DOHH2 (cell line): ENCODE results near the gene HDLBP.

Experiments
- H3F3A ChIP-seq: fragments of 200-600 bp; sonication (generic), shearing (Covaris generic); 2 replicates; pipeline ENCODE4 v1.6.0; 2016; ENCODE audit warnings: antibody characterized with exemption, mild to moderate bottlenecking; ENCODE audit not compliant: control insufficient read depth, insufficient read depth
- H3K27ac ChIP-seq: fragments of 200-600 bp; sonication (generic); 2 replicates; pipeline ENCODE4 v1.5.1; 2014; ENCODE audit warnings: low read depth, mild to moderate bottlenecking, low read length, moderate library complexity
- H3K27me3 ChIP-seq: fragments of 200-600 bp; sonication (generic); 2 replicates; pipeline ENCODE4 v1.6.1; 2014; ENCODE audit warnings: mild to moderate bottlenecking, low read length, mixed read lengths; ENCODE audit not compliant: control insufficient read depth
- H3K36me3 ChIP-seq: fragments of 200-600 bp; sonication (generic); 2 replicates; pipeline ENCODE4 v1.6.1; 2014; ENCODE audit warnings: mild to moderate bottlenecking, low read length, moderate library complexity, mixed read lengths; ENCODE audit not compliant: control insufficient read depth
- H3K4me1 ChIP-seq: fragments of 200-600 bp; sonication (generic); 2 replicates; pipeline ENCODE4 v1.6.1; 2014; ENCODE audit warnings: mild to moderate bottlenecking, low read length, mixed read lengths; ENCODE audit not compliant: control insufficient read depth
- H3K4me2 ChIP-seq: fragments of 200-600 bp; sonication (generic); 2 replicates; pipeline ENCODE4 v1.6.0; 2014; ENCODE audit warnings: mild to moderate bottlenecking, low read length, moderate library complexity
- H3K4me3 ChIP-seq: fragments of 200-600 bp; sonication (generic); 2 replicates; pipeline ENCODE4 v1.5.1; 2014; ENCODE audit warnings: mild to moderate bottlenecking, low read length, mixed read lengths
- H3K79me2 ChIP-seq: fragments of 200-600 bp; sonication (generic); 2 replicates; pipeline ENCODE4 v1.6.1; 2014; ENCODE audit warnings: mild to moderate bottlenecking, low read length, mixed read lengths; ENCODE audit not compliant: control insufficient read depth
- H3K9me2 ChIP-seq: fragments of 200-600 bp; sonication (generic); replicated peaks from 2 replicates; pipeline ENCODE4 v1.6.1; 2014; ENCODE audit warnings: mild to moderate bottlenecking, low read length, mixed read lengths; ENCODE audit not compliant: control insufficient read depth
- H3K9me3 ChIP-seq: fragments of 200-600 bp; sonication (generic); 2 replicates; pipeline ENCODE4 v1.6.1; 2014; ENCODE audit warnings: antibody characterized with exemption, low read length, mixed read lengths; ENCODE audit not compliant: control insufficient read depth, insufficient read depth
- H4K20me1 ChIP-seq: fragments of 200-600 bp; sonication (generic); 2 replicates; pipeline ENCODE4 v1.6.0; 2014; ENCODE audit warnings: low read depth, mild to moderate bottlenecking, antibody characterized with exemption, low read length, moderate library complexity; ENCODE audit not compliant: control insufficient read depth, insufficient read depth
- EZH2phosphoT487 ChIP-seq: fragments of 200-600 bp; sonication (generic); IDR thresholded peaks from 2 replicates; pipeline ENCODE4 v1.6.1; 2017; ENCODE audit warnings: borderline replicate concordance, mild to moderate bottlenecking, antibody characterized with exemption, low read length, moderate library complexity, mixed read lengths
- TF ChIP-seq, protein P1 (sequence below): fragments of 200-600 bp; sonication (generic); IDR thresholded peaks from one replicate; pipeline ENCODE4 v1.5.1; 2014; ENCODE audit warnings: antibody characterized with exemption, mild to moderate bottlenecking, low read depth, low read length; ENCODE audit not compliant: poor library complexity, severe bottlenecking

The HDLBP gene

GRCh38 chr2:241304039-241304670, 11.3 kb downstream of the HDLBP start:
- Histone ChIP-seq H3K4me1 (peaks cover 59% of the 10 kb centered on the region), H3K9me3 (no peaks in the 10 kb centered on the region), H3K79me2 (peaks cover 98% of the 10 kb centered on the region), H4K20me1 (peaks cover 22% of the 10 kb centered on the region; the same call in 1 of the 2 replicates), H3K4me3 (no peak overlapping the region), H3K9me2 (no peaks in the 10 kb centered on the region), H3K27ac (no peak overlapping the region), H3K36me3 (peaks cover 8% of the 10 kb centered on the region), H3K27me3 (no peaks in the 10 kb centered on the region), H3K4me2 (no peak overlapping the region), H3F3A (0 out of 2 replicates have a peak, but pooled peaks cover 3% of the 10 kb centered on the region)
- TF ChIP-seq EZH2phosphoT487 = no peak
- TF ChIP-seq, protein P1, sequence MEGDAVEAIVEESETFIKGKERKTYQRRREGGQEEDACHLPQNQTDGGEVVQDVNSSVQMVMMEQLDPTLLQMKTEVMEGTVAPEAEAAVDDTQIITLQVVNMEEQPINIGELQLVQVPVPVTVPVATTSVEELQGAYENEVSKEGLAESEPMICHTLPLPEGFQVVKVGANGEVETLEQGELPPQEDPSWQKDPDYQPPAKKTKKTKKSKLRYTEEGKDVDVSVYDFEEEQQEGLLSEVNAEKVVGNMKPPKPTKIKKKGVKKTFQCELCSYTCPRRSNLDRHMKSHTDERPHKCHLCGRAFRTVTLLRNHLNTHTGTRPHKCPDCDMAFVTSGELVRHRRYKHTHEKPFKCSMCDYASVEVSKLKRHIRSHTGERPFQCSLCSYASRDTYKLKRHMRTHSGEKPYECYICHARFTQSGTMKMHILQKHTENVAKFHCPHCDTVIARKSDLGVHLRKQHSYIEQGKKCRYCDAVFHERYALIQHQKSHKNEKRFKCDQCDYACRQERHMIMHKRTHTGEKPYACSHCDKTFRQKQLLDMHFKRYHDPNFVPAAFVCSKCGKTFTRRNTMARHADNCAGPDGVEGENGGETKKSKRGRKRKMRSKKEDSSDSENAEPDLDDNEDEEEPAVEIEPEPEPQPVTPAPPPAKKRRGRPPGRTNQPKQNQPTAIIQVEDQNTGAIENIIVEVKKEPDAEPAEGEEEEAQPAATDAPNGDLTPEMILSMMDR = no peak

- Histone ChIP-seq H3K4me1 (peaks cover 54% of the 10 kb centered on the region), H3K36me3 (no peaks in the 10 kb centered on the region; the same call in 1 of the 2 replicates)
These were observed 12.5 kb downstream of the HDLBP start for GRCh38 chr2:241302759-241303651.

DNA sequence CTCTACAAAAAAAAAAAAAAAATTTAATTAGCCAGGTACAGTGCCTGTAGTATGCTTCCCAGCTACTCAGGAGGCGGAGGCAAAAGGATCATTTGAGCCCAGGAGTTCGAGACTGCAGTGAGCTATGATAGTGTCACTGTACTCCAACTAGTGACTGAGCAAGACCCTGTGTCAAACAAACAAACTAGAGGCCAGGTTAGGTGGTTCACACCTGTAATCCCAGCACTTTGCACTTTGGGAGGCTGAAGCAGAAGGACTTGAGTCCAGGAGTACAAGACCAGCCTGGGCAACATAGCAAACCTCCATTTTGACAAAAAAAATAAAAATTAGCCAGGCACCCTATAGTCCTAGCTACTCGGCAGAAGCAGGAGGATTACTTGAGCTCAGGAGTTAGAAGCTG, 13.4 kb downstream of the HDLBP start:
- H3K4me1 ChIP-seq = peaks cover 54% of the 10 kb centered on the region
- H3K4me3 ChIP-seq = no peak overlapping the region
- H3K27me3 ChIP-seq = no peaks in the 10 kb centered on the region
- H3K27ac ChIP-seq = no peak overlapping the region
- no peaks in the 10 kb centered on the region for H3K9me2 ChIP-seq
- H3K4me2 ChIP-seq = no peak overlapping the region
- TF ChIP-seq, protein P1 = no peak
- TF ChIP-seq EZH2phosphoT487 = no peak
- H3K36me3 ChIP-seq = peaks cover 4% of the 10 kb centered on the region
- H3K9me3 ChIP-seq = no peaks in the 10 kb centered on the region
- peaks cover 25% of the 10 kb centered on the region for H4K20me1 ChIP-seq
- H3K79me2 ChIP-seq = peaks cover 94% of the 10 kb centered on the region
- 0 out of 2 replicates have a peak, but pooled peaks cover 2% of the 10 kb centered on the region for H3F3A ChIP-seq

More at GRCh38 chr2:241302759-241303651, 12.5 kb downstream of the HDLBP start:
- Histone ChIP-seq H3K4me2 (no peak overlapping the region; the same call in 1 of the 2 replicates), H3K27me3 (no peaks in the 10 kb centered on the region), H3K79me2 (peaks cover 96% of the 10 kb centered on the region), H3K27ac (no peak overlapping the region), H4K20me1 (peaks cover 22% of the 10 kb centered on the region; the same call in 1 of the 2 replicates), H3K4me3 (no peak overlapping the region), H3F3A (0 out of 2 replicates have a peak, but pooled peaks cover 2% of the 10 kb centered on the region), H3K9me2 (no peaks in the 10 kb centered on the region), H3K9me3 (no peaks in the 10 kb centered on the region)
- TF ChIP-seq EZH2phosphoT487 = no peak
- TF ChIP-seq, protein P1 = no peak
